ENCODE measurements around the gene IMPG2. TPM values are rescaled to one million over a fixed set of nuclear protein-coding genes. Genes with fewer than 3 reads are reported as not detected.

Gene IMPG2
- total RNA-seq, 5 donors from 2014 or later (not counting 1 experiment from before 2014, with no cell fraction given) = 0.56 to 0.88 (median 0.76) TPM

DNA sequence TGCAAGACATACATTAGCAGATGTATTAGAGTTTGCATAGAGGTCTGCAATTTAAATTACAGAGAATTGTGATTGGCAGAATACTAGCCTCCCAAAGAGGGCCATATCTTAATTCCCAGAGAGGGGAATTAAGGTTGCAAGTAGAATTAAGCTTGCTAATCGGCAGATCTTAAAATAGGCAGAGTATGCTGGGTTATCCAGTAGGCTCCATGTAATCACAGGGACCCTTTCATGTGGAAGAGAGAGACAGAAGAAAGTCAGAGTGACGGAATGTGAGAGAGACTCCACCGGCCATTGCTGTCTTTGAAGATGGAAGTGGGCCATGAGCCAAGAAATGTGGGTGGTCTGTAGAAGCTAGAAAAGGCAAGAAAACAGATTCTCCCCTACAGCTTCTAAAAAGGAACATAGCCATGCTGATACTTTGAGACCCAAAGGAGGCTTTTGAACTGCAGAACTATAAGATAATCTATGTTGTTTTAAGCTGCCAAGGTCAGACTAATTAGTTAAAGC, 38.8 kb downstream of the IMPG2 start:
- H3K4me1 Mint-ChIP-seq = no peaks in the 10 kb centered on the region
- H3K9me3 Mint-ChIP-seq = no peaks in the 10 kb centered on the region
- H3K9me3 ChIP-seq = no peaks in the 10 kb centered on the region
- H3K27me3 Mint-ChIP-seq = no peaks in the 10 kb centered on the region
- no peaks in the 10 kb centered on the region for H3K4me1 ChIP-seq (ENCODE audit: control insufficient read depth in 1 of 2, extremely low read depth in 1 of 2, insufficient read depth in 2 of 2, low read length in 2 of 2)
- no CpG with 5 or more reads among the region's 3 CpGs for WGBS (ENCODE audit: insufficient coverage)
- POLR2A ChIA-PET = no interaction called here
- no peaks in the 10 kb centered on the region for H3K27me3 ChIP-seq (replicated peaks in 1 of 2; ENCODE audit: control insufficient read depth in 2 of 2, extremely low read depth in 1 of 2, insufficient read depth in 2 of 2, low read length in 1 of 2)
- no peak for DNase-seq
- CTCF ChIA-PET = no interaction called here
- H3K36me3 ChIP-seq (ENCODE audit: control insufficient read depth in 2 of 2, extremely low read depth in 1 of 2, insufficient read depth in 1 of 2, low read length in 1 of 2) = no peaks in the 10 kb centered on the region
- no peak overlapping the region for H3K27ac ChIP-seq (ENCODE audit: low read length)
- H3K27ac Mint-ChIP-seq = no peak overlapping the region
- H3K4me3 ChIP-seq (ENCODE audit: control insufficient read depth in 1 of 2, extremely low read depth in 1 of 2, low read length in 1 of 2) = no peak overlapping the region
- no peak overlapping the region for H3K4me3 Mint-ChIP-seq
- H3K36me3 Mint-ChIP-seq = peaks cover 5% of the 10 kb centered on the region
- no peak for ATAC-seq (replicated peaks in 1 of 4)

DNA sequence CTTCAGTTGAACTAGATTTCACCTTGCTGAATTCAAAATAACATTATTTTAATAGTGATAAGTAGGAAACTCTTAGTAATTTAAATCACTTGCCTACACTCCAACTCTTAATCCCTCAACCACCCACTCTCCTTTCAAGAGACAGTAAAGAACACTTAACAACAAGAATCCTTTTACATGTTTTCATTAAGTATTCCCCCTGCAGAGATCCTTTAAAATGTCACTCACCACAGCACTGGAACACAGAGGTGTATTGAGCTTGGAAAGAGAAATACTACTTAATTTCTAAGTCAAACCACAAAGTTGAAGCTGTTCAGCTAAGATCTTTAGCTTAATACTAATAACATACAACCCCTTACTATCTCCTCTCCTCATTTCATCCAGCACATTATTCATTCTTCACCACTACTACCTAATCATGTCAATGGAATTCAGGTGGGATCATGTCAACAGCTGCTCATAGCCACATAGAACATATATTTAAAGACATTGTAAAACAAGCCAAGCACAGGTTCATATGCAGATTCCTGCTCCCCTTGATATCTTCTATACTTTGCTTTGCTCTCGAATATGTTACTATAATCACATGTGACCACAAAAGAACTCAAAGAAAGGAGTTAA, 40.5 kb downstream of the IMPG2 start:
- no peaks in the 10 kb centered on the region for H3K4me1 Mint-ChIP-seq
- no peaks in the 10 kb centered on the region for H3K27me3 ChIP-seq (replicated peaks in 1 of 2; ENCODE audit: control insufficient read depth in 2 of 2, extremely low read depth in 1 of 2, insufficient read depth in 2 of 2, low read length in 1 of 2)
- CTCF ChIA-PET = no interaction called here
- no peaks in the 10 kb centered on the region for H3K36me3 ChIP-seq (ENCODE audit: control insufficient read depth in 2 of 2, extremely low read depth in 1 of 2, insufficient read depth in 1 of 2, low read length in 1 of 2)
- H3K27ac ChIP-seq (ENCODE audit: low read length) = no peak overlapping the region
- no peak overlapping the region for H3K4me3 ChIP-seq (ENCODE audit: control insufficient read depth in 1 of 2, extremely low read depth in 1 of 2, low read length in 1 of 2)
- POLR2A ChIA-PET = no interaction called here
- ATAC-seq (replicated peaks in 1 of 4) = no peak
- H3K27ac Mint-ChIP-seq = no peak overlapping the region
- no peaks in the 10 kb centered on the region for H3K27me3 Mint-ChIP-seq
- no peaks in the 10 kb centered on the region for H3K9me3 Mint-ChIP-seq
- no peak for DNase-seq
- WGBS (ENCODE audit: insufficient coverage) = no CpG with 5 or more reads among the region's 1 CpG
- H3K36me3 Mint-ChIP-seq = peaks cover 15% of the 10 kb centered on the region
- no peaks in the 10 kb centered on the region for H3K4me1 ChIP-seq (ENCODE audit: control insufficient read depth in 1 of 2, extremely low read depth in 1 of 2, insufficient read depth in 2 of 2, low read length in 2 of 2)
- H3K9me3 ChIP-seq = no peaks in the 10 kb centered on the region
- no peak overlapping the region for H3K4me3 Mint-ChIP-seq

- H3K27me3 ChIP-seq (replicated peaks in 1 of 2; ENCODE audit: control insufficient read depth in 2 of 2, extremely low read depth in 1 of 2, insufficient read depth in 2 of 2, low read length in 1 of 2) = no peaks in the 10 kb centered on the region
- ChIA-PET CTCF (no interaction called here), POLR2A (no interaction called here)
- Mint-ChIP-seq H3K4me3 (no peak overlapping the region), H3K27me3 (no peaks in the 10 kb centered on the region), H3K9me3 (no peaks in the 10 kb centered on the region), H3K36me3 (peaks cover 18% of the 10 kb centered on the region), H3K4me1 (no peaks in the 10 kb centered on the region), H3K27ac (no peak overlapping the region)
- ATAC-seq (replicated peaks in 1 of 4) (no peak), DNase-seq (no peak)
- no peaks in the 10 kb centered on the region for H3K4me1 ChIP-seq (ENCODE audit: control insufficient read depth in 1 of 2, extremely low read depth in 1 of 2, insufficient read depth in 2 of 2, low read length in 2 of 2)
- no peak overlapping the region for H3K4me3 ChIP-seq (ENCODE audit: control insufficient read depth in 1 of 2, extremely low read depth in 1 of 2, low read length in 1 of 2)
- no peaks in the 10 kb centered on the region for H3K9me3 ChIP-seq
- H3K36me3 ChIP-seq (ENCODE audit: control insufficient read depth in 2 of 2, extremely low read depth in 1 of 2, insufficient read depth in 1 of 2, low read length in 1 of 2) = no peaks in the 10 kb centered on the region
- H3K27ac ChIP-seq (ENCODE audit: low read length) = no peak overlapping the region
Measured at GRCh38 chr3:101279162-101279561, 41.2 kb downstream of the IMPG2 start.

DNA sequence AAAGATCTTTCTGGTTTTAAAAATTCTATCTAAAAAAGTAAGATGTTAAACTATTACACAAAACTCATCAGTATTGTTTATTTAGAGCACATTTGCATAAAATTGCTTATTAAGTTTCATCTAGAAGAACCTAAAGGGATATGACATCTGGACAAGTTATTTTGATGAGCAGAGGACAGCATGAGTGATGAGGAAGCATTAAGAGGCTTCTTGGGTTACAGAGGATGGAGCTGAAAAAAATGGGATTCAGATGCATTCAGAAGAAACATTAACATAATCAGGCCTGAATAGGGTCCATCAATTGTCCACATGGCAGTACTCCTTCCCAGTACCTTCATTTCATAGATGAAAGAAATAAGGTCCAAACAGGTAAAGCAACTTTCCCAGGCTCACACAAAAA, 41.6 kb downstream of the IMPG2 start:
- H3K27ac ChIP-seq (ENCODE audit: low read length) = no peak overlapping the region
- no peak overlapping the region for H3K4me3 ChIP-seq (ENCODE audit: control insufficient read depth in 1 of 2, extremely low read depth in 1 of 2, low read length in 1 of 2)
- ChIA-PET CTCF (no interaction called here), POLR2A (no interaction called here)
- no peak overlapping the region for H3K27ac Mint-ChIP-seq
- H3K9me3 ChIP-seq = no peaks in the 10 kb centered on the region
- no peaks in the 10 kb centered on the region for H3K4me1 Mint-ChIP-seq
- no peaks in the 10 kb centered on the region for H3K36me3 ChIP-seq (ENCODE audit: control insufficient read depth in 2 of 2, extremely low read depth in 1 of 2, insufficient read depth in 1 of 2, low read length in 1 of 2)
- ATAC-seq (replicated peaks in 1 of 4) (no peak), DNase-seq (no peak)
- no peaks in the 10 kb centered on the region for H3K27me3 ChIP-seq (replicated peaks in 1 of 2; ENCODE audit: control insufficient read depth in 2 of 2, extremely low read depth in 1 of 2, insufficient read depth in 2 of 2, low read length in 1 of 2)
- H3K4me1 ChIP-seq (ENCODE audit: control insufficient read depth in 1 of 2, extremely low read depth in 1 of 2, insufficient read depth in 2 of 2, low read length in 2 of 2) = no peaks in the 10 kb centered on the region
- no peaks in the 10 kb centered on the region for H3K27me3 Mint-ChIP-seq
- H3K4me3 Mint-ChIP-seq = no peak overlapping the region
- peaks cover 15% of the 10 kb centered on the region for H3K36me3 Mint-ChIP-seq
- no peaks in the 10 kb centered on the region for H3K9me3 Mint-ChIP-seq

DNA sequence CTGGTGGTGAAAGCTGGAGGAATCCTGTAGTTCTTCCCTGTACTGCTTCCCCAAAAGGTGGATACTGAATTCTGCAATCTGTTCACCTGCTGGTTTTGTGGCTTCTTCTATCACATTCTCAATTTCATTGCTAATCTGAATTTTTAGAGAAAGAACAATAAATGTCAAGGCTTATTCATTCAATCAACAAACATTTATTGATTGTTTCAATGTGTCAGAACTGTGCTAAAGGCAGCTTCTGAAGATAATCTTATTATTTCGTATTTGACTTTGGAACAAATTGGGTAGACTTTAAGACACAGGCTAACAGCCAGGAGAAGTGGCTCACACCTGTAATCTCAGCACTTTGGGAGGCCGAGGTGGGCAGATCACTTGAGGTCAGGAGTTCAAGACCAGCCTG, 46.8 kb downstream of the IMPG2 start:
- no peak overlapping the region for H3K27ac ChIP-seq (ENCODE audit: low read length)
- H3K27me3 ChIP-seq (replicated peaks in 1 of 2; ENCODE audit: control insufficient read depth in 2 of 2, extremely low read depth in 1 of 2, insufficient read depth in 2 of 2, low read length in 1 of 2) = no peaks in the 10 kb centered on the region
- Mint-ChIP-seq H3K4me1 (no peaks in the 10 kb centered on the region), H3K9me3 (no peaks in the 10 kb centered on the region), H3K27me3 (no peaks in the 10 kb centered on the region), H3K4me3 (no peak overlapping the region), H3K36me3 (peaks cover 39% of the 10 kb centered on the region), H3K27ac (no peak overlapping the region)
- DNase-seq = no peak
- no peaks in the 10 kb centered on the region for H3K4me1 ChIP-seq (ENCODE audit: control insufficient read depth in 1 of 2, extremely low read depth in 1 of 2, insufficient read depth in 2 of 2, low read length in 2 of 2)
- no peaks in the 10 kb centered on the region for H3K9me3 ChIP-seq
- no peaks in the 10 kb centered on the region for H3K36me3 ChIP-seq (ENCODE audit: control insufficient read depth in 2 of 2, extremely low read depth in 1 of 2, insufficient read depth in 1 of 2, low read length in 1 of 2)
- ChIA-PET POLR2A (no interaction called here), CTCF (no interaction called here)
- no peak for ATAC-seq (replicated peaks in 1 of 4)
- no peak overlapping the region for H3K4me3 ChIP-seq (ENCODE audit: control insufficient read depth in 1 of 2, extremely low read depth in 1 of 2, low read length in 1 of 2)
- no CpG with 5 or more reads among the region's 2 CpGs for WGBS (ENCODE audit: insufficient coverage)

GRCh38 chr3:101273156-101273555, 47.2 kb downstream of the IMPG2 start:
- peaks cover 39% of the 10 kb centered on the region for H3K36me3 Mint-ChIP-seq
- H3K4me1 Mint-ChIP-seq = no peaks in the 10 kb centered on the region
- ChIA-PET CTCF (no interaction called here), POLR2A (no interaction called here)
- no peak for ATAC-seq (replicated peaks in 1 of 4)
- no peak for DNase-seq
- Histone ChIP-seq H3K4me1 (ENCODE audit: control insufficient read depth in 1 of 2, extremely low read depth in 1 of 2, insufficient read depth in 2 of 2, low read length in 2 of 2) (no peaks in the 10 kb centered on the region), H3K9me3 (no peaks in the 10 kb centered on the region), H3K27ac (ENCODE audit: low read length) (no peak overlapping the region), H3K4me3 (ENCODE audit: control insufficient read depth in 1 of 2, extremely low read depth in 1 of 2, low read length in 1 of 2) (no peak overlapping the region), H3K27me3 (replicated peaks in 1 of 2; ENCODE audit: control insufficient read depth in 2 of 2, extremely low read depth in 1 of 2, insufficient read depth in 2 of 2, low read length in 1 of 2) (no peaks in the 10 kb centered on the region), H3K36me3 (ENCODE audit: control insufficient read depth in 2 of 2, extremely low read depth in 1 of 2, insufficient read depth in 1 of 2, low read length in 1 of 2) (no peaks in the 10 kb centered on the region)
- no peaks in the 10 kb centered on the region for H3K9me3 Mint-ChIP-seq
- no peak overlapping the region for H3K27ac Mint-ChIP-seq
- no peak overlapping the region for H3K4me3 Mint-ChIP-seq
- H3K27me3 Mint-ChIP-seq = no peaks in the 10 kb centered on the region

DNA sequence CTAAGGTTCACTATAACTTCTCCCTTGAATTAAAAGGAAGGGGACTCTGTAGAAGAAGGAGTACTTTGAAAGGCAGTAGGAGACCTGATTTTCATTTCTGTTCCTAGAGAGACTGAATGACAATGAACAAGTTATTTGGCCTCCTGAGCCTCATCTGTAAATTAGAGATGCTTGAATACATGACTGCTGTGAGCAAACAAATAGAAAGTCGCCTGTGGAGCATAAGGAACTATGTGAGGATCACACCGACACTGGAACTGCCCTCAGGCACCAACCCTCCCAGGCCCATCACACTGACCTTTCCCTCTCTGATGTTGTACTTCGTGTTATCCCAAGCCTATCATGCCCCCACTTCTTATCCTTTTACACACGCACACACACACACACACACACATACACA, 48.6 kb downstream of the IMPG2 start:
- no peak overlapping the region for H3K27ac Mint-ChIP-seq
- Histone ChIP-seq H3K36me3 (ENCODE audit: control insufficient read depth in 2 of 2, extremely low read depth in 1 of 2, insufficient read depth in 1 of 2, low read length in 1 of 2) (no peaks in the 10 kb centered on the region), H3K27me3 (replicated peaks in 1 of 2; ENCODE audit: control insufficient read depth in 2 of 2, extremely low read depth in 1 of 2, insufficient read depth in 2 of 2, low read length in 1 of 2) (no peaks in the 10 kb centered on the region), H3K4me1 (ENCODE audit: control insufficient read depth in 1 of 2, extremely low read depth in 1 of 2, insufficient read depth in 2 of 2, low read length in 2 of 2) (no peaks in the 10 kb centered on the region), H3K9me3 (no peaks in the 10 kb centered on the region), H3K4me3 (ENCODE audit: control insufficient read depth in 1 of 2, extremely low read depth in 1 of 2, low read length in 1 of 2) (no peak overlapping the region), H3K27ac (ENCODE audit: low read length) (no peak overlapping the region)
- ATAC-seq (replicated peaks in 1 of 4) (no peak), DNase-seq (no peak)
- WGBS (ENCODE audit: insufficient coverage) = 80% methylated on average over 3 of the region's 4 CpGs
- H3K9me3 Mint-ChIP-seq = no peaks in the 10 kb centered on the region
- peaks cover 39% of the 10 kb centered on the region for H3K36me3 Mint-ChIP-seq
- H3K4me3 Mint-ChIP-seq = no peak overlapping the region
- no peaks in the 10 kb centered on the region for H3K27me3 Mint-ChIP-seq
- ChIA-PET CTCF (no interaction called here), POLR2A (no interaction called here)
- H3K4me1 Mint-ChIP-seq = no peaks in the 10 kb centered on the region
